Lower lobe of right lung (tissue), 2 donors: ENCODE results near the gene USP48. TPM values are rescaled to one million over a fixed set of nuclear protein-coding genes. Genes with fewer than 3 reads are reported as not detected.

ENCODE experiments used
- ATAC-seq, 2 donors: fragments of 200-7000 bp; cut with Tn5 transposase; one replicate each; pipeline ENCODE4 v1.9.1; 2020 to 2022; ENCODE audit warnings: mild to moderate bottlenecking in 2 of 2, moderate library complexity in 2 of 2
- DNase-seq: peaks from one replicate; pipeline ENCODE4 v3.0.0-alpha.2; 2020
- H3K27ac ChIP-seq: fragments of 200-600 bp; one replicate; pipeline ENCODE4 v1.8.0; 2022
- H3K27me3 ChIP-seq: fragments of 200-600 bp; one replicate; pipeline ENCODE4 v1.8.0; 2022; ENCODE audit warnings: low read depth
- H3K36me3 ChIP-seq: fragments of 200-600 bp; one replicate; pipeline ENCODE4 v1.8.0; 2022; ENCODE audit warnings: mild to moderate bottlenecking
- H3K4me1 ChIP-seq: fragments of 200-600 bp; one replicate; pipeline ENCODE4 v1.8.0; 2022
- H3K4me3 ChIP-seq: fragments of 200-600 bp; one replicate; pipeline ENCODE4 v1.8.0; 2022; ENCODE audit warnings: mild to moderate bottlenecking
- H3K9me3 ChIP-seq: fragments of 200-600 bp; one replicate; pipeline ENCODE4 v1.8.0; 2022
- intact Hi-C: fragments of 100-400 bp; cut with DNase I; formaldehyde crosslinking; loops from one replicate; pipeline ENCODE4 v1.11.0; 2022
- total RNA-seq: library from RNA; stranded (reverse); fragmentation: NEBNext Ultra II Directional; extraction: Animal tissue kit (Norgen Biotek cat#: 25700); gene quantifications from one replicate; pipeline ENCODE4 v1.2.1, GENCODE V29; 2021
- TF ChIP-seq, protein P1 (sequence below): fragments of 200-600 bp; IDR thresholded peaks from one replicate; pipeline ENCODE4 v1.8.0; 2022; ENCODE audit warnings: antibody characterized with exemption, mild to moderate bottlenecking
- donor health status: DM: no; HTN: yes; CAD: no; lungs with severe emphysema.

Gene USP48
- total RNA-seq, 1 donor from 2014 or later: 61.9 TPM

DNA sequence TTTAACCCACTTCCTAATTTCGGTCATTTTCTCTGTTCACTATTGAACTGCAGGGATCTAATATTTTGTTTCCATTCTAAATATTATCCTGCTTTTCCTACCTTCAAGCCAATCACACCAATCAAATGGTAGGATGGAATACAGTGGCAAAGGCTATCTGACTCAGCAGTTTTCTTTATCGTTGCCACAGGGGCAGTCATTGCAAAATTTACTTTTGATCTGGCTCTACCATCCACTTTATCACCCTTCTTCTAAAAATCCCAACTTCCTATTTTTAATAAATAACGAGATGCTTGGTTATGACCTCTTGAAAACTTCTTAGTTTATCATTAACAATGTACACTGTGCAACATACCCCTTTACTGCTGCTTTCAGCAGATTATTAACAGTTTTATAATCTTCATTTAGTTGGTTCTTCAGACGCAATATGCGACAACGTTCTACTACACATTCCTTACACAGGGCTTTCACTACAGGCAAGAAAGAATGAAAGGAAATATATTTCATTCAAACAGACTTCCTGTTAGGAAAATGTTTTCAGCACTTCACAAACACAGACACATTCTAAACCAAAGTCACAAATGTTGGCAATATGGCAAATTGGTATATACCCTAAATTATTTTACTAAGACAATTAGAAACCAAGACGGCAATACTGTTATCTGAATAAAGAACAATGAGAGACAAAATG lies 61.5 kb downstream of the USP48 start:
- H3K27ac ChIP-seq: no peak overlapping the region
- intact Hi-C loops: no loop called here
- ATAC-seq: no peak

DNA sequence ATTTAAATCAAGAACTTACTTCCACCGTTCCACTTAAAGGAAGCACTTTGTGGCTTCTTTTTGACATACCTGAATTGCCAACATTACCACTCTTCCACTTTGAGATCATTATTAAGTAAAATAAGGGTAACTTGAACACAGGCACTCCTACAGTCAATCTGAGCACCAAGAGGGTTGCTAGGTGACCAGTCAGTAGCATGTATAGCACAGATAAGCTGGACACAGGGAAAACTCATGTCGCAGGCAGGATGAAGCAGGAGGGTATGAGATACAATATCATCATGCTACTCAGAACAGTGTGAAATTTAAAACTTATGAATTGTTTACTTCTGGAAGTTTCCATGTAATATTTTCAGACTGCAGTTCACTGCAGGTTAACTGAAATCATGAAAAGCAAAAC lies 66.8 kb downstream of the USP48 start:
- Histone ChIP-seq H3K9me3 (no peaks in the 10 kb centered on the region), H3K27me3 (no peaks in the 10 kb centered on the region), H3K36me3 (peaks cover 100% of the 10 kb centered on the region), H3K4me1 (peaks cover 4% of the 10 kb centered on the region), H3K27ac (no peak overlapping the region), H3K4me3 (no peak overlapping the region)
- TF ChIP-seq, protein P1, sequence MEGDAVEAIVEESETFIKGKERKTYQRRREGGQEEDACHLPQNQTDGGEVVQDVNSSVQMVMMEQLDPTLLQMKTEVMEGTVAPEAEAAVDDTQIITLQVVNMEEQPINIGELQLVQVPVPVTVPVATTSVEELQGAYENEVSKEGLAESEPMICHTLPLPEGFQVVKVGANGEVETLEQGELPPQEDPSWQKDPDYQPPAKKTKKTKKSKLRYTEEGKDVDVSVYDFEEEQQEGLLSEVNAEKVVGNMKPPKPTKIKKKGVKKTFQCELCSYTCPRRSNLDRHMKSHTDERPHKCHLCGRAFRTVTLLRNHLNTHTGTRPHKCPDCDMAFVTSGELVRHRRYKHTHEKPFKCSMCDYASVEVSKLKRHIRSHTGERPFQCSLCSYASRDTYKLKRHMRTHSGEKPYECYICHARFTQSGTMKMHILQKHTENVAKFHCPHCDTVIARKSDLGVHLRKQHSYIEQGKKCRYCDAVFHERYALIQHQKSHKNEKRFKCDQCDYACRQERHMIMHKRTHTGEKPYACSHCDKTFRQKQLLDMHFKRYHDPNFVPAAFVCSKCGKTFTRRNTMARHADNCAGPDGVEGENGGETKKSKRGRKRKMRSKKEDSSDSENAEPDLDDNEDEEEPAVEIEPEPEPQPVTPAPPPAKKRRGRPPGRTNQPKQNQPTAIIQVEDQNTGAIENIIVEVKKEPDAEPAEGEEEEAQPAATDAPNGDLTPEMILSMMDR: no peak
- intact Hi-C loops: no loop called here
- ATAC-seq: no peak
- DNase-seq: no peak

More for the DNA sequence above, 61.5 kb downstream of the USP48 start:
- TF ChIP-seq, protein P1: no peak
- no peaks in the 10 kb centered on the region for H3K27me3 ChIP-seq
- no peak overlapping the region for H3K4me3 ChIP-seq
- H3K9me3 ChIP-seq: no peaks in the 10 kb centered on the region
- peaks cover 14% of the 10 kb centered on the region for H3K4me1 ChIP-seq
- DNase-seq: no peak
- H3K36me3 ChIP-seq: peaks cover 89% of the 10 kb centered on the region

DNA sequence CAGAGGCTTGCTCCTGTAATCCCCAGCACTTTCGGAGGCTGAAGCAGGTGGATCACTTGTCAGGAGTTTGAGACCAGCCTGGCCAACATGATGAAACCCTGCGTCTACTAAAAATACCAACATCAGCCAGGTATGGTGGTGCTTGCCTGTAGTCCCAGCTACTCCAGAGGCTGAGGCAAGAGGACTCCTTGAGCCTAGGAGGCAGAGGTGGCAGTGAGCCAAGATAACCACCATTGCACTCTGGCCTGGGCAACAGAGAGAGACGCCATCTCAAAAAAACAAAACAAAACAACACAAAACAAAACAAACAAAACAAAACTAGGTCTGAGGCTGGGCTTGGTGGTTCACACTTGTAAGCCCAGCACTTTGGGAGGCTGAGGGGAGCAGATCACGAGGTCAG lies 75.1 kb downstream of the USP48 start:
- ATAC-seq (no peak), DNase-seq (no peak)
- intact Hi-C loops: no loop called here
- H3K27me3 ChIP-seq: no peaks in the 10 kb centered on the region
- no peaks in the 10 kb centered on the region for H3K9me3 ChIP-seq
- H3K27ac ChIP-seq: no peak overlapping the region
- H3K4me3 ChIP-seq: no peak overlapping the region
- H3K36me3 ChIP-seq: peaks cover 78% of the 10 kb centered on the region
- TF ChIP-seq, protein P1: no peak
- no peaks in the 10 kb centered on the region for H3K4me1 ChIP-seq

DNA sequence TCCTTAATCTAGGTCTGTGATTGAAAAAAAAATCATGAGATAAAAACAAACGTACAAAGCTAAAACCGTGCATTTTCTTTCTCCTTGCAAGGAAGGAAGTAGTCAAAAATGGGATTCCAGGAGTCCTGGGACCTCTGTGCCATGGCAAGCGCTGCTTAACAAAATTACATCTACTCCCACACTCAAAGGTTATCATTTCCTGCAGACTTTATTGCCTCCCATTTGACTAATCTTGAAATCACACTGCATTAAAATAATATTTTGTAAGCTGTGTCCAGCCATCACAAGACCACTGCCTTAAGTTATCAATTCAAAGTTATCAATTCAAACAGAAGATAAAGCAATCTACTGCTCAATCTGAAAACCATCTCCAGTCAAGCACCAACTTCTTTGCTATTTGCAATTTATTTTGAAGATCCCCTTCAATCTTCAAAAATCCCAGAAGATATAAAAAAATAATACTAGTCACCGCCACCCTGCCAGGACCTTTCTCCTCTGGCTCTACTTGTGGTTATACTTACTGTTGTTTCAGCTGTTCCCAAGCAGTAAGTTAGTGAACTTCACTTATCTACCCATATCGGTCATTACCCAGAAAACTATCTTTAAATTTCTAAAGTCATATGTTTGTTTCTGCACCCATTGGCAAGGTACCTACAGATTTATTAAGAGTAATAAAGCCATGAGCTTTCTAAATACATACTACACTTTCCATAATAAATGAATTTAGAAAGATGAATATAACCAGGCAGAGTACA lies 75.7 kb downstream of the USP48 start:
- H3K4me1 ChIP-seq: no peaks in the 10 kb centered on the region
- peaks cover 78% of the 10 kb centered on the region for H3K36me3 ChIP-seq
- ATAC-seq: no peak
- no peaks in the 10 kb centered on the region for H3K27me3 ChIP-seq
- TF ChIP-seq, protein P1: no peak
- no peaks in the 10 kb centered on the region for H3K9me3 ChIP-seq
- intact Hi-C loops: no loop called here
- no peak for DNase-seq
- no peak overlapping the region for H3K4me3 ChIP-seq
- H3K27ac ChIP-seq: no peak overlapping the region

DNA sequence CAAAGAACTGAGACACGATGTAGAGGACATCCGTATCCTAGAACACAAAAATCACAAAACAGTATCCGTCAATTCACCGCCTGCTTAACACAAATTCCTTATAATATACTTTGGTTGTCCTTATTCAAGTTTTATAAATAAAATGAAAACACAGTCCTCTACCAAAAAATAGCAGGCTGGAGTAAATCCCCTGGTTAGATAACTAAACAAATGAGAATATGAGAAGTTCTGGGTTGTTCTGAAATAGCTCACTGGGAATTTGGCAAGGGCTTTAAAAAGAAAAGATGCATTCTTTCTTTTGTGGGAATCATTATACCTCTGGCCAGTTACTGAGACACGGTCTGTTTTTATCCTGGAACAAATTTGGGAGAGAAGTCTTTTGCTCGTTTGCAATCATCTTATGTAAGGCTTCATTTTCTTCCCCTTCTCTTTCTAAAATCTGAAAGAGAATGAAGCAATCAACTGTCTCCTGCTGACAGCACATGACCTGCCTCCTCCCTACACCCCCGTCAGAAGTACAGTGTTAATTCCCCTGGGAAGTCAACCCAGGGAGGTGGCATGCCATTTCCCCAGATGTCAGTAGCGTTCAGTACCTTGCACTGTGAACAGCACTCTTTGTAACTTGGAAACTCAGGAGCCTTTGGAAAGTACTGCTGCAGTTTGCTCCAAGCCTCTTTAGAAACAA lies 76.7 kb downstream of the USP48 start:
- peaks cover 78% of the 10 kb centered on the region for H3K36me3 ChIP-seq

More for the DNA sequence above, 76.7 kb downstream of the USP48 start:
- no peaks in the 10 kb centered on the region for H3K27me3 ChIP-seq
- ATAC-seq: peak in 1 of 2 donors; percentile 43
- no peaks in the 10 kb centered on the region for H3K4me1 ChIP-seq
- intact Hi-C loops: no loop called here
- no peak for DNase-seq
- H3K9me3 ChIP-seq: no peaks in the 10 kb centered on the region
- no peak overlapping the region for H3K27ac ChIP-seq
- H3K4me3 ChIP-seq: no peak overlapping the region
- TF ChIP-seq, protein P1: no peak
